Islet of Langerhans (tissue), 1 donor: ENCODE results near the gene MYH2.

ENCODE experiments used
- FAIRE-seq: peaks from one replicate; lab custom pipeline; 2011; peaks lifted over from hg19 to GRCh38; lab: Jason Lieb, UNC

MYH2 gene

GRCh38 chr17:10516065-10516464 lies 33.4 kb downstream of the MYH2 start:
- FAIRE-seq = no peak

DNA sequence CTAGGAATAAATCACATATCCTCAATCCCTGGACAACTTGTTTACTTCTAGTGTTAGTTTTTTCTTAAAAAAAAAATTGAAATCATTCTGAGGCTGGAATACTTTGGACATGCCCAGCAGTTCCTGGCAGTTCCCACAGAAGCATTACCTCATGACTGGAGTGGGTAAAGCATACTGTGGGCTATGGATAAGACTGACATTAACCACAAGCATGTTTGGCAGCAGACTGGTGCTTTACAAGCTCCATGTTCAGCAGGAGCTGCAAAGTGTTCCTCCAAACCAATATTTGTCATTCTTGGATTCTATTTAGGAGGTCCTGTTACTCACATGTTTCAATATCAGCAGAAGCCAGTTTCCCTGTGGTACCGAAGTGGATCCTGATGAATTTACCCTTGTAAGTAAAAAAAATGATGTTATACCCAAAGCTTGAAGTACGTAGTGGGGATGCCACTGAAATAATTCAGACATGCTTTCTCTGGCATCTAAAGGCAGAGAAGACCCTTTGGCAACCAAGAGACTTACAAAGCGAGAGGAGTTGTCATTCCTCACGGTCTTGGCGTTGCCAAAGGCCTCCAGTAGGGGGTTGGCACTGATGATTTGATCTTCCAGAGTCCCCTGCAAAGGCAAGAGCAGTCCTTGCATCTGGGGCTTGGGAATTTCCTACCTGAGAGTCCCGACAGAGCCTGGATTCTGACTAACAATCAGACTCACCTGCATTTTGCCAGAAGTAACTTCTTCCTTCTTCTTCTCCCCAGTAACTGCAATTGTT lies 36.0 kb downstream of the MYH2 start:
- FAIRE-seq = no peak

DNA sequence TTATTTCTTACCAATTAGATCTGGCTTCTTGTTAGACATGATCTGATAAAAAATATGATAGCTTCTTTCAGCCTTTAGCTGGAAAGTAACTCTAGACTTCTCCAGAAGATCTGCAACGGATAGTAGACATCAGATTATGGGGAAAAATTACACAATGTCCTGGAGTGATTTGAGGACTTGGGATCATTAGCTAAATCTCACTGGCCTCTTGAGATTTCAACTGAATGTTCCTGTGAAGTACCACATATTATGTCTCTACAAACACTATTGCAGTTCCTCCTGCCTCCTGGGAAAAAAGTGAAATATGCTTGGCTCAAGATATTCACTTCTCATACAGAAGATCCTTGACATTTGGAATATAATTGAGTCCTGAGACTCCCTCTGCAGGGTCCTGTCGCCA lies 36.6 kb downstream of the MYH2 start:
- FAIRE-seq = no peak

GRCh38 chr17:10499950-10500349 lies 49.5 kb downstream of the MYH2 start:
- FAIRE-seq = no peak

GRCh38 chr17:10492004-10492403 lies 57.5 kb downstream of the MYH2 start:
- no peak for FAIRE-seq

DNA sequence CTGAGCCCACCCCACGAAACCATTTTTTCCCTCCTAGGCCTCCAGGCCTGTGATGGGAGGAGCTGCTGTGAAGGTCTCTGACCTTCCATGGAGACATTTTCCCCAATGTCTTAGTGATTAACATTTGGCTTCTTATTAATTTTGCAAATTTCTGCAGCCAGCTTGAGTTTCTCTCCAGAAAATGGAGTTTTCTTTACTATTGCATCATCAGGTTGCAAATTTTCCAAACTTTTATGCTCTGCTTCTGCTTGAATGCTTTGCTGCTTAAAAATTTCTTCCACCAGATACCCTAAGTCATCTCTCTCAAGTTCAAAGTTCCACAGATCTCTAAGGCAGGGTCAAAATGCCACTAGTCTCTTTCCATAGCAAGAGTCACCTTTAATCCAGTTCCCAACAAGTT lies 67.2 kb downstream of the MYH2 start:
- FAIRE-seq = no peak

DNA sequence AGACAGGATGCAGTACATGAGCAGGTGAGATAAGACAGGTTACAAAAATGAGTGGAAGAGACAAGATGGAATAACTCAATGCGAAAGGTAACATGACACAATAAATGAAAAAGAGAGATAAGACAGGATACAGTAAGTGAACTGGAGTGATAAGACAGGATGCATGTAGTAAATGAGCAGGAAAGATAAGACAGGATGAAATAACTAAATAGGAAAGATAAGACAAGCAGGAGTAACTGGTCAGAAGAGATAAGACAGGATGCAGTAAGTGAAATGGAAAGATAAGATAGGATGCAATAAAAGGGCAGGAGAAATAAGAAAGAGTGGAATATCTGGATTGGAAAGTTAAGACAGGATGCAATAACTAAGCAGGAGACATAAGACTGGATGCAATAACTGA lies 71.8 kb downstream of the MYH2 start:
- FAIRE-seq = no peak

DNA sequence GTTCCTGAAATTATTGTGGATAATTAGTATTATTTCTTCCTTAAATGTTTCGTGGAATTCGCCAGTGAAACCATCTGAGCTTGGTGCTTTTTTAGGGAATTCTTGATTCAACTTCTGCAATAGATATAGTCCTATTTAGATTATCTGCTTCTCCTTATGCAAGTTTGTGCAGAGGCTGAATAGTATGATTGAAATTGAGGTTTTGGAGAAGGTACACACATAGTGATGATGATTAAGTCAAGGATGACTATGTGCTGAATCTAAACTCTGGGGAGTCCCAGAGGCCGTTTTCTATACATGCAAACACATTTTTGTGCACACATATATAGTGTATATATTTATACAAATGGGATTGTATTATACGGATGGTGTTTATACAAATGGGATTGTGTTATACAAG lies 74.9 kb downstream of the MYH2 start:
- FAIRE-seq = no peak

DNA sequence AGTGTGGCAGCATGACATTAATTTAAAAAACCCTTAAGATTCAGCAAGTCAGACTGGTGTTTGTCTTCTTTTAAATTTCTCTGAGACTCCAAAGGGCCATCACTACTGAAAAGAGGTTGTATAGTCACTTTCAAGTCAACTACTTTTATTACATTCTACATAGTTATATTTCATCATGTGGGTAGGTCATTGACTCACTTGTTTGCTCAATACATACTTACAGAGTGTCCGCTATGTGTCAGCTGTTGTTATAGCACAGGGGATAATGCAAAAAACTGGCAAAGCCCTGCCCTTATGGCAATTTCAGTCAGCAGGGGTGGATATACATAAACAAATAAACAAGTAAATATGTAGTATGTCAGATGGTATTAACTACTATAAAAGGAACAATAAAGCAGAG lies 77.6 kb downstream of the MYH2 start:
- FAIRE-seq = no peak
